ENCODE measurements around the gene OR2D2. TPM values are rescaled to one million over a fixed set of nuclear protein-coding genes. Genes with fewer than 3 reads are reported as not detected.

Gene OR2D2
- total and polyA plus RNA-seq, 2 of the 13 experiments (the other 11 are each of a cell fraction or from before 2014, with no cell fraction given) = not detected

DNA sequence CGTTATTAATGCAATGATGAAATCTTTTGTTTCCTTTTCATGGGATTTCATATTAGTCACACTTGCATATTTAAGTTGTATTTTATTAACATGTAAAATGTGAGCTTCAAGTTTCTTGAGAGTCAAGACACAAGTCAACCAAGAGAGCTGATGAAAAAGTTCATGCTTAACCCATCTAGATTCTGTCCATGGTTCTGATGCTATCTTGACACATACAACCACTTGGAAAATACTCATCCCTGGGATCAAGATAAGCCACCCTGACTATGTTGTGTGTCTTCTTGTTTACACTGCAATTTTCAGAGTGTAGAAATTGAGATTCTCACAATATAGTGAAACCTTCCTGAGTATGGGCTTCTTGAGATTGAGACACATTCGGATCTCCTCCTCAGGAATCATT lies 16.5 kb downstream of the OR2D2 start:
- Histone ChIP-seq H3K4me2 (ENCODE audit: low read depth, low read length) (no peak overlapping the region), H3K9me3 (ENCODE audit: low read length) (no peaks in the 10 kb centered on the region), H3K4me3 (replicated peaks in 1 of 3; ENCODE audit: insufficient read depth in 1 of 3, low read depth in 2 of 3, low read length in 3 of 3) (no peak overlapping the region), H2AFZ (ENCODE audit: low read length) (no peak overlapping the region), H3K27ac (ENCODE audit: extremely low read length, insufficient read depth, low read length) (no peak overlapping the region), H3K9ac (ENCODE audit: insufficient read depth, low read depth, low read length) (no peak overlapping the region), H3K36me3 (replicated peaks in 1 of 2; ENCODE audit: control insufficient read depth in 1 of 2, insufficient read depth in 2 of 2, low read length in 2 of 2) (no peaks in the 10 kb centered on the region), H3K4me1 (ENCODE audit: insufficient read depth, low read length) (no peaks in the 10 kb centered on the region), H4K20me1 (ENCODE audit: insufficient read depth, low read length) (no peaks in the 10 kb centered on the region), H3K27me3 (ENCODE audit: control insufficient read depth in 1 of 2, insufficient read depth in 2 of 2, low read length in 2 of 2) (no peaks in the 10 kb centered on the region), H3K79me2 (ENCODE audit: insufficient read depth, low read length) (no peaks in the 10 kb centered on the region)
- intact Hi-C loops (cut with micrococcal nuclease; ENCODE audit: unreplicated experiment) (no loop called here), in situ Hi-C loops (cut with HindIII; ENCODE audit: extremely low pct_ligation_motif_present, low pct_unique_long_range_greater_than_20kb) (no loop called here)
- CTCF ChIA-PET (ENCODE audit: low intra/inter-chr PET ratio, low total read pairs) = no interaction called here
- ATAC-seq (no peak), DNase-seq (ENCODE audit: low spot score) (no peak), FAIRE-seq (no peak)
- TF ChIP-seq ZNF121 (CRISPR knock-in tag; IDR thresholded peaks at IDR 0.05) = no peak
- TF ChIP-seq CBX1 (IDR thresholded peaks at IDR 0.05; ENCODE audit: low read depth) = no peak
- no peak for TF ChIP-seq EHMT2 (IDR thresholded peaks at IDR 0.05; ENCODE audit: borderline replicate concordance, low read depth, low read length)
- no peak for TF ChIP-seq ZBTB21 (CRISPR knock-in tag; IDR thresholded peaks at IDR 0.05)
- TF ChIP-seq ZNF724P (CRISPR knock-in tag; IDR thresholded peaks at IDR 0.05; ENCODE audit: borderline replicate concordance) = no peak
- TF ChIP-seq HOXA5 (CRISPR knock-in tag; IDR thresholded peaks at IDR 0.05) = no peak
- no peak for TF ChIP-seq NFE2 (CRISPR knock-in tag; IDR thresholded peaks at IDR 0.05)
- no peak for TF ChIP-seq THAP7 (CRISPR knock-in tag; IDR thresholded peaks at IDR 0.05)
- TF ChIP-seq ARHGAP35 (CRISPR knock-in tag; IDR thresholded peaks at IDR 0.05; ENCODE audit: borderline replicate concordance) = no peak
- TF ChIP-seq, protein P1, sequence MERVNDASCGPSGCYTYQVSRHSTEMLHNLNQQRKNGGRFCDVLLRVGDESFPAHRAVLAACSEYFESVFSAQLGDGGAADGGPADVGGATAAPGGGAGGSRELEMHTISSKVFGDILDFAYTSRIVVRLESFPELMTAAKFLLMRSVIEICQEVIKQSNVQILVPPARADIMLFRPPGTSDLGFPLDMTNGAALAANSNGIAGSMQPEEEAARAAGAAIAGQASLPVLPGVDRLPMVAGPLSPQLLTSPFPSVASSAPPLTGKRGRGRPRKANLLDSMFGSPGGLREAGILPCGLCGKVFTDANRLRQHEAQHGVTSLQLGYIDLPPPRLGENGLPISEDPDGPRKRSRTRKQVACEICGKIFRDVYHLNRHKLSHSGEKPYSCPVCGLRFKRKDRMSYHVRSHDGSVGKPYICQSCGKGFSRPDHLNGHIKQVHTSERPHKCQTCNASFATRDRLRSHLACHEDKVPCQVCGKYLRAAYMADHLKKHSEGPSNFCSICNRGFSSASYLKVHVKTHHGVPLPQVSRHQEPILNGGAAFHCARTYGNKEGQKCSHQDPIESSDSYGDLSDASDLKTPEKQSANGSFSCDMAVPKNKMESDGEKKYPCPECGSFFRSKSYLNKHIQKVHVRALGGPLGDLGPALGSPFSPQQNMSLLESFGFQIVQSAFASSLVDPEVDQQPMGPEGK (CRISPR knock-in tag; IDR thresholded peaks at IDR 0.05) = no peak
- TF ChIP-seq ZNF343 (CRISPR knock-in tag; IDR thresholded peaks at IDR 0.05) = no peak
- TF ChIP-seq ZNF3 (CRISPR knock-in tag; IDR thresholded peaks at IDR 0.05) = no peak
- TF ChIP-seq MEF2D (CRISPR knock-in tag; IDR thresholded peaks at IDR 0.05) = no peak
- TF ChIP-seq ZSCAN25 (CRISPR knock-in tag; IDR thresholded peaks at IDR 0.05) = no peak
- no TSS peak for BruUV-seq (replicated peaks)
- POLR2A ChIA-PET = no interaction called here
- 0% methylated on average over 2 of the region's 2 CpGs for WGBS (ENCODE audit: low lambda C conversion rate)
